HEK293 (cell line): Measurements from ENCODE around the gene THRAP3.

ENCODE experiments used
- BCL11B ChIP-seq: fragments of 450-650 bp; formaldehyde crosslinking; IDR thresholded peaks from 2 replicates; pipeline ENCODE4 v1.5.1; 2016; ENCODE audit warnings: low read depth, missing biosample characterization, missing genetic modification characterization
- CTCF ChIP-seq: fragments of 450-650 bp; formaldehyde crosslinking; IDR thresholded peaks from 2 replicates; pipeline ENCODE4 v1.5.1; 2016; ENCODE audit warnings: missing biosample characterization, missing genetic modification characterization
- RBAK ChIP-seq: fragments of 450-650 bp; formaldehyde crosslinking; IDR thresholded peaks from 2 replicates; pipeline ENCODE4 v1.5.1; 2016; ENCODE audit warnings: missing biosample characterization, missing genetic modification characterization
- TCF7L2 ChIP-seq: IDR thresholded peaks from 2 replicates; pipeline ENCODE4 v1.6.1; 2011; ENCODE audit warnings: low read depth, mild to moderate bottlenecking, inconsistent platforms, low read length, moderate library complexity, borderline replicate concordance
- ZFP3 ChIP-seq: fragments of 450-650 bp; formaldehyde crosslinking; IDR thresholded peaks from 2 replicates; pipeline ENCODE4 v1.5.1; 2016; ENCODE audit warnings: low read depth, missing biosample characterization, missing genetic modification characterization
- ZNF184 ChIP-seq: fragments of 450-650 bp; IDR thresholded peaks from 2 replicates; pipeline ENCODE4 v1.5.1; 2018; ENCODE audit warnings: missing biosample characterization, mild to moderate bottlenecking, missing genetic modification characterization
- ZNF324 ChIP-seq: fragments of 450-650 bp; formaldehyde crosslinking; IDR thresholded peaks from 2 replicates; pipeline ENCODE4 v1.5.1; 2016; ENCODE audit warnings: missing biosample characterization, missing genetic modification characterization
- ZNF335 ChIP-seq: fragments of 450-650 bp; formaldehyde crosslinking; conservative IDR thresholded peaks from 2 replicates; pipeline ENCODE4 v1.5.1; 2016; ENCODE audit warnings: missing biosample characterization, missing genetic modification characterization
- TF ChIP-seq, protein P1 (sequence below): fragments of 450-650 bp; formaldehyde crosslinking; optimal IDR thresholded peaks from 2 replicates; pipeline ENCODE3; 2016; ENCODE audit warnings: missing biosample characterization, mild to moderate bottlenecking, missing genetic modification characterization

DNA sequence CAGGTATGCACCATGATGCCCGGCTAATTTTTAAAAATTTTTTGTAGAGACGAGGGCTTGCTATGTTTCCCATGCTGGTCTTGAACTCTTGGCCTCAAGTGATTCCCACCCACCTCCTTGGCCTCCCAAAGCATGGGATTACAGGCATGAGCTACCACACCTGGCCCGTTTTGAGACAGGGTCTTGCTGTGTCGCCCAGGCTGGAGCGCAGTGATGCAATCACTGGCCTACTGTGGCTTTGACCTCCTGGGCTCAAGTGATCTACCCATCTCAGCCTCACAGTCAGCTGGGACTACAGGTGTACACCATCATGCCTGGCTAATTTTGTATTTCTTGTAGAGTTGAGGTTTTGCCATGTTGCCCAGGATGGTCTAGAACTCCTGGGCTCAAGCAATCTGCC is 74.4 kb downstream of the THRAP3 start:
- TF ChIP-seq ZNF335 (tag by site-specific recombination) (no peak), BCL11B (tag by site-specific recombination) (no peak), ZFP3 (no peak), ZNF184 (tag by site-specific recombination) (no peak), TCF7L2 (no peak), RBAK (tag by site-specific recombination) (no peak), CTCF (tag by site-specific recombination) (no peak), ZNF324 (tag by site-specific recombination) (no peak)
- TF ChIP-seq, protein P1, sequence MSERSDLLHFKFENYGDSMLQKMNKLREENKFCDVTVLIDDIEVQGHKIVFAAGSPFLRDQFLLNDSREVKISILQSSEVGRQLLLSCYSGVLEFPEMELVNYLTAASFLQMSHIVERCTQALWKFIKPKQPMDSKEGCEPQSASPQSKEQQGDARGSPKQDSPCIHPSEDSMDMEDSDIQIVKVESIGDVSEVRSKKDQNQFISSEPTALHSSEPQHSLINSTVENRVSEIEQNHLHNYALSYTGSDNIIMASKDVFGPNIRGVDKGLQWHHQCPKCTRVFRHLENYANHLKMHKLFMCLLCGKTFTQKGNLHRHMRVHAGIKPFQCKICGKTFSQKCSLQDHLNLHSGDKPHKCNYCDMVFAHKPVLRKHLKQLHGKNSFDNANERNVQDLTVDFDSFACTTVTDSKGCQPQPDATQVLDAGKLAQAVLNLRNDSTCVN (tag by site-specific recombination): no peak
